Panc1 (cell line): Measurements from ENCODE around the gene GFPT2. TPM values are rescaled to one million over a fixed set of nuclear protein-coding genes. Genes with fewer than 3 reads are reported as not detected.

ENCODE experiments used
- ATAC-seq: fragments of 200-7000 bp; cut with Tn5 transposase; 2 replicates; pipeline ENCODE4 v1.9.1; 2020; ENCODE audit warnings: mild to moderate bottlenecking, moderate library complexity
- Bru-seq: library from RNA; stranded (reverse); fragments of 400-500 nt; gene quantifications from one replicate; lab custom pipeline; 2021; lab: Mats Ljungman, UMichigan
- BruChase-seq, 2 experiments: library from RNA; stranded (reverse); fragments of 400-500 nt; gene quantifications; one replicate each; lab custom pipeline; 2021; lab: Mats Ljungman, UMichigan
- BruUV-seq: library from RNA; stranded (reverse); fragments of 400-500 nt; replicated peaks from 2 replicates; lab custom pipeline; 2021; lab: Mats Ljungman, UMichigan
- CTCF ChIA-PET: fragments of 300-600 bp; sonication (Branson Sonifier 250); formaldehyde crosslinking; loops from one replicate; lab custom pipeline; 2022; ENCODE audit warnings: antibody characterized with exemption; lab: Charles Lee
- POLR2A ChIA-PET: fragments of 300-600 bp; sonication (Branson Sonifier 250); formaldehyde crosslinking; loops from one replicate; lab custom pipeline; 2022; ENCODE audit warnings: antibody characterized with exemption; lab: Charles Lee
- DNase-seq: peaks from one replicate; pipeline ENCODE4 v3.0.0-alpha.2; 2010; ENCODE audit warnings: low read depth, low spot score
- H3K27ac ChIP-seq: 2 replicates; pipeline ENCODE4 v1.5.1; 2011; ENCODE audit warnings: mild to moderate bottlenecking, low read length, inconsistent platforms
- H3K27me3 ChIP-seq: fragments of 200-500 bp; sonication (Bioruptor generic); 2 replicates; pipeline ENCODE4 v1.6.0; 2014; ENCODE audit warnings: low read length, inconsistent platforms; ENCODE audit not compliant: control insufficient read depth, insufficient read depth
- H3K36me3 ChIP-seq: fragments of 200-500 bp; sonication (Bioruptor generic); 2 replicates; pipeline ENCODE4 v1.5.1; 2014; ENCODE audit warnings: inconsistent platforms, mild to moderate bottlenecking, low read length, moderate library complexity; ENCODE audit not compliant: control insufficient read depth, insufficient read depth
- H3K4me1 ChIP-seq: 2 replicates; pipeline ENCODE4 v1.5.1; 2011; ENCODE audit warnings: inconsistent platforms, mild to moderate bottlenecking, low read length, moderate library complexity; ENCODE audit not compliant: control insufficient read depth, insufficient read depth
- H3K4me3 ChIP-seq, 2 experiments: 2 replicates each; pipeline ENCODE4 v1.5.1; 2011 to 2012; ENCODE audit warnings: low read depth in 2 of 2, low read length in 2 of 2, mild to moderate bottlenecking in 2 of 2, inconsistent platforms in 1 of 2, moderate library complexity in 1 of 2
- H3K9me3 ChIP-seq: fragments of 200-500 bp; sonication (Bioruptor generic); 2 replicates; pipeline ENCODE4 v1.5.1; 2014; ENCODE audit warnings: low read depth, mild to moderate bottlenecking, inconsistent platforms, low read length, moderate library complexity; ENCODE audit not compliant: control insufficient read depth, insufficient read depth
- POLR2AphosphoS5 ChIP-seq: IDR thresholded peaks from 2 replicates; pipeline ENCODE4 v1.6.1; 2012; ENCODE audit warnings: mild to moderate bottlenecking, low read depth, low read length, moderate library complexity
- SIN3A ChIP-seq: IDR thresholded peaks from 2 replicates; pipeline ENCODE4 v1.6.1; 2012; ENCODE audit warnings: low read depth, mild to moderate bottlenecking, low read length, moderate library complexity, borderline replicate concordance; ENCODE audit not compliant: insufficient read depth
- TCF7L2 ChIP-seq: IDR thresholded peaks from 2 replicates; pipeline ENCODE4 v1.6.1; 2011; ENCODE audit warnings: mild to moderate bottlenecking, low read depth, low read length, inconsistent platforms
- in situ Hi-C: cut with HindIII; loops from 2 replicates; pipeline ENCODE4 v1.10.0; 2016; ENCODE audit warnings: low sequenced_read_pairs, low pct_unique_long_range_greater_than_20kb
- intact Hi-C: fragments of 100-400 bp; cut with micrococcal nuclease; formaldehyde crosslinking; loops from one replicate; pipeline ENCODE4 v1.10.0; 2022; ENCODE audit not compliant: unreplicated experiment
- long read RNA-seq: library from polyadenylated mRNA; unstranded; transcript quantifications from one replicate; pipeline ENCODE4 v2.0.0, GENCODE V29; 2021; ENCODE audit not compliant: unreplicated experiment
- polyA plus RNA-seq: library from polyadenylated mRNA; unstranded; fragments of >200 nt; gene quantifications from one replicate; pipeline ENCODE4 v1.2.1, GENCODE V29; 2012; ENCODE audit warnings: missing spikeins; ENCODE audit not compliant: insufficient read length
- total RNA-seq: library from RNA; stranded (reverse); gene quantifications from one replicate; pipeline ENCODE4 v1.2.1, GENCODE V29; 2021; ENCODE audit not compliant: unreplicated experiment
- TF ChIP-seq, protein P1 (sequence below), 2 experiments: IDR thresholded peaks; 2 replicates each; pipeline ENCODE4 v1.6.1; 2011 to 2012; ENCODE audit warnings: low read depth in 2 of 2, control low read depth in 1 of 2, low read length in 1 of 2, mild to moderate bottlenecking in 1 of 2, moderate library complexity in 1 of 2; ENCODE audit not compliant: insufficient read depth in 1 of 2
- TF ChIP-seq, protein P2 (sequence below): fragments of 450-650 bp; IDR thresholded peaks from 2 replicates; pipeline ENCODE4 v1.5.1; 2017; ENCODE audit warnings: mild to moderate bottlenecking

Gene GFPT2
- 2.1 TPM for total RNA-seq
- 1.3 TPM for polyA plus RNA-seq
- Bru-seq, nascent RNA, result percentile 27 among the genes with signal in this experiment
- percentile 28 among the genes with signal in this experiment for BruChase-seq, experiment 1, labeled RNA remaining after a 2-hour chase
- BruChase-seq, experiment 2, labeled RNA remaining after a 6-hour chase, result percentile 28 among the genes with signal in this experiment
- long read RNA-seq, transcript GFPT2-201 (19 exons, 3,093 nt), result major isoform, 6 of 10 reads
- long read RNA-seq, partial matches to known transcripts, result 2 of 10 reads
- long read RNA-seq, other reads (novel, unspliced or antisense), result 2 of 10 reads

DNA sequence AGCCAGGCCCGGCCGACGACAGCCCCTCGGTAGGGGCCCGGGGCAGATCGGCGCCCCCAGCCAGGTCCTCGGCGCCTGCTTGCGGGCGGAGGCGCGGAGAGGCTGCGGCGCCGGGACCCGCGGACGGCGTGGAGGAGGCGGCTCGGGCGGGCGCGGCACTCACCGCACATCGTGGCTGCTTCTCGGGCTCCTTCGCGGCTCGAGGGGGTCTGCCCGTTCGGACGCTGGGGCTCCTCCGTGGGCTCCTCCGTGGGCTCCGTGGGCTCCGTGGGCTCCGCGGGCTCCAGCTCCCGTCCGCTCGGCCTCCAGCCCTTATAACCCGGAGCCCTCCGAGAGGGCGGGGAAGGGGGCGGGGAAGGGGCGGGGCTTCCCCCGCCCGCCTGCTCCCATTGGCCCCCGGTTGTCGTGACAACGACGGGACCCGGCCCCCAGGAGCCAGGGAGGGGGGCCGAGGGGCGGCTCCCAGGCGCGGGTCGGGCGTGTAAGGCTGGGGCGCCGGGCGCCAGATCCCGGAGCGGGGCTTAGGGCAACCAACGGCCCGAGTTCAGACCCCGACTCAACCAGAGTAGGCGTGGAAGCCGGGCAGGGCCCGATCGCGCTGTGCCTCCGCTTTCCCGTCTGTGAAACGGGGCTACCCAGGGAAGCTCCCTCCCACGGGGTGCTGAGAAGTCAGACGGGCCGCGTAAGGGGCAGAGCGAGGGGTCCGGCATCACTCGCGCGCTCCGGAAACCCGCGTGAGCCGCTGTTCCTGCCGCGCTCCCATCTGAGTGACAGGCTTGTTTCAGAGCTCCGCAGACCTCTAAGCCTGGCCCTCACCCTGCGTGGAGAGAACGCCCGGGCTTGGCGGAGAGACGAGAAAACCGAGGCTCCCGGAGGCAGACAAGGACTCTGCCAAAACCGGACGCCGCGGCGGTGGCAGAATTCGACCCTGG lies at the start of gene GFPT2:
Gene GFPT2, minus strand, starts transcription at position 289 of the 932 bp plus-strand sequence. Its CDS starts 119 bp downstream, at position 170.
- in situ Hi-C loops (no loop called here), intact Hi-C loops (no loop called here)
- H3K4me1 ChIP-seq, result no peaks in the 10 kb centered on the region
- no peaks in the 10 kb centered on the region for H3K36me3 ChIP-seq
- H3K4me3 ChIP-seq, result peak within 1 kb of the TSS; percentile 59 to 76
- no TSS peak for BruUV-seq
- H3K27me3 ChIP-seq, result peaks cover 5% of the 10 kb centered on the region; the same call in 1 of the 2 replicates
- no peak within 1 kb of the TSS for H3K27ac ChIP-seq
- DNase-seq (no peak), ATAC-seq (peak; percentile 93)
- TF ChIP-seq, protein P1, sequence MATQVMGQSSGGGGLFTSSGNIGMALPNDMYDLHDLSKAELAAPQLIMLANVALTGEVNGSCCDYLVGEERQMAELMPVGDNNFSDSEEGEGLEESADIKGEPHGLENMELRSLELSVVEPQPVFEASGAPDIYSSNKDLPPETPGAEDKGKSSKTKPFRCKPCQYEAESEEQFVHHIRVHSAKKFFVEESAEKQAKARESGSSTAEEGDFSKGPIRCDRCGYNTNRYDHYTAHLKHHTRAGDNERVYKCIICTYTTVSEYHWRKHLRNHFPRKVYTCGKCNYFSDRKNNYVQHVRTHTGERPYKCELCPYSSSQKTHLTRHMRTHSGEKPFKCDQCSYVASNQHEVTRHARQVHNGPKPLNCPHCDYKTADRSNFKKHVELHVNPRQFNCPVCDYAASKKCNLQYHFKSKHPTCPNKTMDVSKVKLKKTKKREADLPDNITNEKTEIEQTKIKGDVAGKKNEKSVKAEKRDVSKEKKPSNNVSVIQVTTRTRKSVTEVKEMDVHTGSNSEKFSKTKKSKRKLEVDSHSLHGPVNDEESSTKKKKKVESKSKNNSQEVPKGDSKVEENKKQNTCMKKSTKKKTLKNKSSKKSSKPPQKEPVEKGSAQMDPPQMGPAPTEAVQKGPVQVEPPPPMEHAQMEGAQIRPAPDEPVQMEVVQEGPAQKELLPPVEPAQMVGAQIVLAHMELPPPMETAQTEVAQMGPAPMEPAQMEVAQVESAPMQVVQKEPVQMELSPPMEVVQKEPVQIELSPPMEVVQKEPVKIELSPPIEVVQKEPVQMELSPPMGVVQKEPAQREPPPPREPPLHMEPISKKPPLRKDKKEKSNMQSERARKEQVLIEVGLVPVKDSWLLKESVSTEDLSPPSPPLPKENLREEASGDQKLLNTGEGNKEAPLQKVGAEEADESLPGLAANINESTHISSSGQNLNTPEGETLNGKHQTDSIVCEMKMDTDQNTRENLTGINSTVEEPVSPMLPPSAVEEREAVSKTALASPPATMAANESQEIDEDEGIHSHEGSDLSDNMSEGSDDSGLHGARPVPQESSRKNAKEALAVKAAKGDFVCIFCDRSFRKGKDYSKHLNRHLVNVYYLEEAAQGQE (IDR thresholded peaks at IDR 0.05; ENCODE audit: insufficient read depth in 1 of 2, low read depth in 2 of 2, low read length in 1 of 2), result no peak
- TF ChIP-seq TCF7L2, result no peak
- TF ChIP-seq, protein P2, sequence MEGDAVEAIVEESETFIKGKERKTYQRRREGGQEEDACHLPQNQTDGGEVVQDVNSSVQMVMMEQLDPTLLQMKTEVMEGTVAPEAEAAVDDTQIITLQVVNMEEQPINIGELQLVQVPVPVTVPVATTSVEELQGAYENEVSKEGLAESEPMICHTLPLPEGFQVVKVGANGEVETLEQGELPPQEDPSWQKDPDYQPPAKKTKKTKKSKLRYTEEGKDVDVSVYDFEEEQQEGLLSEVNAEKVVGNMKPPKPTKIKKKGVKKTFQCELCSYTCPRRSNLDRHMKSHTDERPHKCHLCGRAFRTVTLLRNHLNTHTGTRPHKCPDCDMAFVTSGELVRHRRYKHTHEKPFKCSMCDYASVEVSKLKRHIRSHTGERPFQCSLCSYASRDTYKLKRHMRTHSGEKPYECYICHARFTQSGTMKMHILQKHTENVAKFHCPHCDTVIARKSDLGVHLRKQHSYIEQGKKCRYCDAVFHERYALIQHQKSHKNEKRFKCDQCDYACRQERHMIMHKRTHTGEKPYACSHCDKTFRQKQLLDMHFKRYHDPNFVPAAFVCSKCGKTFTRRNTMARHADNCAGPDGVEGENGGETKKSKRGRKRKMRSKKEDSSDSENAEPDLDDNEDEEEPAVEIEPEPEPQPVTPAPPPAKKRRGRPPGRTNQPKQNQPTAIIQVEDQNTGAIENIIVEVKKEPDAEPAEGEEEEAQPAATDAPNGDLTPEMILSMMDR, result no peak
- no peak for TF ChIP-seq POLR2AphosphoS5
- no peak for TF ChIP-seq SIN3A
- no peaks in the 10 kb centered on the region for H3K9me3 ChIP-seq
- ChIA-PET CTCF (interaction anchor here (0.6 kb wide), 1 partner anchor 60 kb away, joined by 4 read pairs; no protein-coding TSS in a partner anchor), POLR2A (no interaction called here)

DNA sequence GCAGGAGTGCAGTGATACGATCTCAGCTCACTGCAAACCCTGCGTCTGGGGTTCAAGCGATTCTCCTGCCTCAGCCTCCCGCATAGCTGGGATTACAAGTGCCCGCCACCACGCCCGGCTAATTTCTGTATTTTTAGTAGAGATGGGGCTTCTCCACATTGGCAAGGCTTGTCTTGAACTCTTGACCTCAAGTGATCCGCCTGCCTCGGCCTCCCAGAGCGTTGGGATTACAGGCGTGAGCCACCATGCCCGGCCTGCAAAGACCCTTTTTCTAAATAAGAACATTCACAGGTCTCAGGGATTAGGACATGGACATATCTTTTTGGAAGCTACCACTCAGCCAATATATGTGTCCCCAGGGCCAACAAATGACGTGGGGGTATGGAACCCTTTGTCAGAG lies 49.6 kb upstream of the GFPT2 start:
- POLR2A ChIA-PET, result no interaction called here
- no peak for TF ChIP-seq TCF7L2
- no peak for TF ChIP-seq SIN3A
- no peak for TF ChIP-seq POLR2AphosphoS5
- TF ChIP-seq, protein P2, result no peak
- TF ChIP-seq, protein P1 (IDR thresholded peaks at IDR 0.05; ENCODE audit: insufficient read depth in 1 of 2, low read depth in 2 of 2, low read length in 1 of 2), result no peak
- no TSS peak for BruUV-seq
- no peak overlapping the region for H3K4me3 ChIP-seq
- DNase-seq, result no peak
- CTCF ChIA-PET, result no interaction called here
- H3K27ac ChIP-seq, result no peak overlapping the region
- H3K4me1 ChIP-seq, result no peaks in the 10 kb centered on the region
- H3K36me3 ChIP-seq, result no peaks in the 10 kb centered on the region
- in situ Hi-C loops, result no loop called here
- intact Hi-C loops, result no loop called here
- H3K27me3 ChIP-seq, result no peaks in the 10 kb centered on the region; the same call in 1 of the 2 replicates
- no peaks in the 10 kb centered on the region for H3K9me3 ChIP-seq
- no peak for ATAC-seq
